Stimulated activated CD8-positive, alpha-beta memory T cell treated with anti-CD3 and anti-CD28 coated beads, Interleukin-12 subunit alpha, Interleukin-12 subunit beta, amount 100 ng/mL, for 1 hour (primary cell): ENCODE measurements around the gene PLEKHH3.
"Not testable (repeated sequence)": the region's sequence is repeated elsewhere in the genome, so short reads cannot be mapped to it uniquely, and the experiment has no call there.

Experiments used
- DNase-seq: peaks from one replicate; pipeline ENCODE4 v3.0.0-alpha.2; 2020; ENCODE audit warnings: low read depth

PLEKHH3 gene

DNA sequence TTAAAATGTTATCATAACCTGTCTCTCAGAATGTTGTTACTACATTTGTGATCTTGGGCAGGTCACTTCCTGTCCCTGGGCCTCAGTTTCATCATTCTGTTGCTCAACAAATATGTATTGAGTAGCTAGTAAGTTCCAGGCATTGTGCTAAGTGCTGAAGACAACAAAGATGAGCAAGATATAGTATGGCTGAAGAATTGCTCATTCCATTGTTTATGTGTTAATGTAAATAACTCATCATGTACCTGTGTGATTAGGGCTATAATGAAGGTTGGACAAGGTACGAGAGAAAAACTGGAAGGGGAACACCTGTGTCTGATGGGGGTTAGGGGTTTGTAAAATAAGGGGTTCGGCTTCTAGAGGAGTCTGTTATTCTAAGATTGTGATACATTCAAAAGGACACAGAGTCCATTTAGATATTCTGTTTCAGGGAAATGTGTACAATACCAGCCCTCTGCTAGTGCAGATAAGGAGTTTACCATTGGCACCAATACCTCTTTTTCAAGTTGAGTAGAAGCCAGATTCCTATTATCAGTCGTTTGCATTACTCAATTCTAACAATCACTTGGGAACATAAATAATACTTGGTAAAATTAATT lies 47.3 kb downstream of the PLEKHH3 start:
- DNase-seq = no peak

- DNase-seq = not testable (repeated sequence)
These were observed 49.6 kb downstream of the PLEKHH3 start for GRCh38 chr17:42627032-42627764.

DNA sequence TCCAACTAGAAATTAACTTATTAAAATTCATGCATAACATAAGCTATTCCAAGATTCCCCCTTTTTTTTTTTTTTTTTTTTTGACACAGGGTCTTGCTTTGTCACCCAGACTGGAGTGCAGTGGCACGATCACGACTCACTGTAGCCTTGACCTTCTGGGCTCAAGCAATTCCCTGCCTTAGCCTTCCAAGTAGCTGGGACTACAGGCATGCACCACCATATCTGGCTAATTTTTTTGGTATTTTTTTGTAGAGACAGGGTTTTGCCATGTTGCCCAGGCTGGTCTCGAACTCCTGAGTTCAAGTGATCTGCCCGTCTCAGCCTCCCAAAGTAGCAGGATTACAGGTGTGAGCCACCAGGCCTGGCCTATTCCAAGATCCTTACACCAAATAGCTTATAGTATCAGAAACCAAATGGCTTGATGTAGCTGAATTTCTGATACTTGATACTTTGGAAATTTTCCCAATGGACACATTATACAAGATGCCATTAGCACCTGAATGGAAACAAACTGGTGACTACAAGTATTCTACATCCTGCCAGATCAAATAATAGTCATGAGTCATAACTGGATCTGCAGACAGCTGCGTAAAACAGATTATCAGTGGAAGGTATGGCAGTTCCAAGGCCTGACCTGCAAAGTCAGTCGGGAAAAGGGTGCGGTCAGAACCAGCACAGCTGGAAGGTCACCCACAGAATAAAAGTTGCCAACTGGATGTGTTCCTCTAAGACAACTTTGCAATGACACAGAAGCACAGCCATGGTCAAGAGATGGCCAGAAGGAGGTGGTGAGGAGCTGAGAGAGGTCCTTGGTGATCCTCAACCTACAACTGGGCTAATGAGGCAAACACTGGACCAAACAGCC lies 52.8 kb downstream of the PLEKHH3 start:
- DNase-seq = no peak

GRCh38 chr17:42623271-42623670 lies 53.5 kb downstream of the PLEKHH3 start:
- no peak for DNase-seq

GRCh38 chr17:42621987-42622386 lies 54.8 kb downstream of the PLEKHH3 start:
- DNase-seq = not testable (repeated sequence)

GRCh38 chr17:42618442-42619150 lies 58.2 kb downstream of the PLEKHH3 start:
- DNase-seq = no peak

- no peak for DNase-seq
These were observed 58.8 kb downstream of the PLEKHH3 start for GRCh38 chr17:42617956-42618431.
